HCT116 (cell line): ENCODE results near the gene PIM1. TPM values are rescaled to one million over a fixed set of nuclear protein-coding genes. Genes with fewer than 3 reads are reported as not detected.

Experiments used
- ATAC-seq: fragments of 200-7000 bp; cut with Tn5 transposase; 2 replicates; pipeline ENCODE4 v1.9.1; 2020; ENCODE audit warnings: mild to moderate bottlenecking, moderate library complexity
- BruUV-seq: library from RNA; stranded (reverse); fragments of 400-500 nt; replicated peaks from 2 replicates; lab custom pipeline; 2021; lab: Mats Ljungman, UMichigan
- CTCF ChIA-PET: fragments of 300-600 bp; sonication (Branson Sonifier 250); formaldehyde crosslinking; loops from one replicate; lab custom pipeline; 2021; ENCODE audit warnings: antibody characterized with exemption; lab: Charles Lee
- POLR2A ChIA-PET: fragments of 300-600, 350-600 bp; sonication (Branson Sonifier 250); formaldehyde crosslinking; loops from one replicate; lab custom pipeline; 2021; ENCODE audit warnings: antibody characterized with exemption; lab: Charles Lee
- RAD21 ChIA-PET, 2 experiments: fragments of 300-600 bp; sonication (Branson Sonifier 250); formaldehyde crosslinking; loops; one replicate each; lab custom pipeline; 2023; ENCODE audit warnings: low total read pairs in 2 of 2; ENCODE audit not compliant: uncharacterized antibody in 2 of 2, unreplicated experiment in 2 of 2, low non-redundant PET in 1 of 2; lab: Charles Lee
- DNase-seq: peaks from one replicate; pipeline ENCODE4 v3.0.0-alpha.2; 2010; ENCODE audit warnings: low read depth, low spot score
- H2AFZ ChIP-seq: fragments of 200-600 bp; shearing (Covaris generic), sonication (generic); 2 replicates; pipeline ENCODE4 v1.6.1; 2017; ENCODE audit warnings: low read depth, mixed run types, mixed read lengths, antibody characterized with exemption, low read length; ENCODE audit not compliant: poor library complexity, severe bottlenecking
- H3K27ac ChIP-seq: 2 replicates; pipeline ENCODE4 v1.5.1; 2012; ENCODE audit warnings: low read depth, low read length
- H3K27me3 ChIP-seq: fragments of 200-600 bp; sonication (generic); 2 replicates; pipeline ENCODE4 v1.6.1; 2016; ENCODE audit warnings: mixed run types, low read length, mixed read lengths; ENCODE audit not compliant: insufficient read depth
- H3K36me3 ChIP-seq, 2 experiments: fragments of 200-500 bp in 1 of 2; fragments of 200-600 bp in 1 of 2; sonication (Bioruptor generic) in 1 of 2; sonication (generic) in 1 of 2; 2 replicates each; pipeline versions ENCODE4 v1.5.1 to v1.6.1; 2014 to 2016; ENCODE audit warnings: low read length in 2 of 2, inconsistent platforms in 1 of 2, mixed read lengths in 1 of 2, mixed run types in 1 of 2; ENCODE audit not compliant: insufficient read depth in 2 of 2, control insufficient read depth in 1 of 2
- H3K4me1 ChIP-seq, 2 experiments: fragments of 200-600 bp in 1 of 2; sonication (generic) in 1 of 2; 2 replicates each; pipeline versions ENCODE4 v1.5.1 to v1.6.1; 2012 to 2017; ENCODE audit warnings: low read length in 2 of 2, inconsistent platforms in 1 of 2, mild to moderate bottlenecking in 1 of 2, mixed read lengths in 1 of 2, mixed run types in 1 of 2, moderate library complexity in 1 of 2; ENCODE audit not compliant: insufficient read depth in 2 of 2, control insufficient read depth in 1 of 2
- H3K4me2 ChIP-seq: fragments of 200-600 bp; sonication (generic); 2 replicates; pipeline ENCODE4 v1.6.1; 2017; ENCODE audit warnings: mixed run types, low read length, mixed read lengths
- H3K4me3 ChIP-seq, 2 experiments: fragments of 200-600 bp in 1 of 2; sonication (generic) in 1 of 2; replicated peaks in 1 of 2; 2 replicates each; pipeline ENCODE4 v1.5.1; 2011 to 2016; ENCODE audit warnings: low read length in 2 of 2, control low read depth in 1 of 2, low read depth in 1 of 2, mild to moderate bottlenecking in 1 of 2, mixed read lengths in 1 of 2, mixed run types in 1 of 2
- H3K79me2 ChIP-seq: fragments of 200-600 bp; sonication (generic); 2 replicates; pipeline ENCODE4 v1.6.1; 2017; ENCODE audit warnings: mild to moderate bottlenecking, mixed run types, low read length, moderate library complexity, mixed read lengths; ENCODE audit not compliant: insufficient read depth
- H3K9ac ChIP-seq: fragments of 200-600 bp; sonication (generic); 2 replicates; pipeline ENCODE4 v1.6.1; 2016; ENCODE audit warnings: low read length, mixed read lengths
- H3K9me2 ChIP-seq: fragments of 200-600 bp; sonication (generic), shearing (Covaris generic); 2 replicates; pipeline ENCODE4 v1.6.1; 2017; ENCODE audit warnings: mixed run types, mild to moderate bottlenecking, moderate library complexity; ENCODE audit not compliant: insufficient read depth
- H3K9me3 ChIP-seq, 2 experiments: fragments of 200-500 bp in 1 of 2; fragments of 200-600 bp in 1 of 2; sonication (Bioruptor generic) in 1 of 2; sonication (generic) in 1 of 2; 2 replicates each; pipeline ENCODE4 v1.6.1; 2014 to 2017; ENCODE audit warnings: low read length in 2 of 2, mixed read lengths in 2 of 2, inconsistent platforms in 1 of 2, low read depth in 1 of 2, mild to moderate bottlenecking in 1 of 2, mixed run types in 1 of 2, moderate library complexity in 1 of 2; ENCODE audit not compliant: control insufficient read depth in 1 of 2, insufficient read depth in 1 of 2
- H4K20me1 ChIP-seq: fragments of 200-600 bp; sonication (generic), shearing (Covaris generic); 2 replicates; pipeline ENCODE4 v1.6.1; 2017; ENCODE audit warnings: mixed run types, mild to moderate bottlenecking, moderate library complexity; ENCODE audit not compliant: insufficient read depth
- ATF3 ChIP-seq: IDR thresholded peaks from 2 replicates; pipeline ENCODE4 v1.6.1; 2012
- CEBPB ChIP-seq: IDR thresholded peaks from 2 replicates; pipeline ENCODE4 v1.6.1; 2012; ENCODE audit warnings: low read depth
- CTCF ChIP-seq, 3 experiments: fragments of 200-600 bp in 1 of 3; sonication (generic) in 1 of 3; IDR thresholded peaks in 2 of 3; conservative IDR thresholded peaks in 1 of 3; 2 replicates each; pipeline ENCODE4 v1.5.1; 2012 to 2017; ENCODE audit warnings: low read depth in 2 of 3, low read length in 2 of 3, antibody characterized with exemption in 1 of 3, borderline replicate concordance in 1 of 3, control low read depth in 1 of 3, mild to moderate bottlenecking in 1 of 3, mixed read lengths in 1 of 3, mixed run types in 1 of 3, moderate library complexity in 1 of 3; ENCODE audit not compliant: insufficient read depth in 1 of 3
- EGR1 ChIP-seq: IDR thresholded peaks from 2 replicates; pipeline ENCODE4 v1.6.1; 2012; ENCODE audit warnings: low read depth
- ELF1 ChIP-seq: IDR thresholded peaks from 2 replicates; pipeline ENCODE4 v1.6.1; 2012; ENCODE audit warnings: low read depth, borderline replicate concordance
- FOSL1 ChIP-seq: IDR thresholded peaks from 2 replicates; pipeline ENCODE4 v1.6.1; 2012; ENCODE audit warnings: low read depth
- POLR2A ChIP-seq: IDR thresholded peaks from 2 replicates; pipeline ENCODE4 v1.7.0; 2011; ENCODE audit warnings: borderline replicate concordance; ENCODE audit not compliant: insufficient read depth, insufficient read length; ENCODE audit errors: extremely low read depth
- POLR2AphosphoS5 ChIP-seq: IDR thresholded peaks from 2 replicates; pipeline ENCODE4 v1.6.1; 2011; ENCODE audit warnings: mild to moderate bottlenecking, low read depth, low read length, moderate library complexity
- RAD21 ChIP-seq: IDR thresholded peaks from 2 replicates; pipeline ENCODE4 v1.6.1; 2012; ENCODE audit warnings: low read depth, mild to moderate bottlenecking
- SP1 ChIP-seq: IDR thresholded peaks from 2 replicates; pipeline ENCODE4 v1.6.1; 2012; ENCODE audit warnings: low read depth
- ZBTB33 ChIP-seq: IDR thresholded peaks from 2 replicates; pipeline ENCODE4 v1.6.1; 2011; ENCODE audit warnings: mild to moderate bottlenecking, low read length, moderate library complexity; ENCODE audit not compliant: insufficient replicate concordance; ENCODE audit errors: extremely low read depth
- ZFX ChIP-seq: fragments of 450-650 bp; IDR thresholded peaks from 2 replicates; pipeline ENCODE4 v1.6.1; 2017
- ZNF274 ChIP-seq: fragments of 200-500 bp; sonication (Bioruptor generic); IDR thresholded peaks from 2 replicates; pipeline ENCODE4 v1.6.1; 2014; ENCODE audit warnings: mild to moderate bottlenecking, low read depth, low read length, inconsistent platforms
- intact Hi-C: fragments of 100-400 bp; cut with micrococcal nuclease; formaldehyde crosslinking; loops from 2 replicates; pipeline ENCODE4 v1.10.0; 2022
- total RNA-seq: library from RNA; stranded (reverse); gene quantifications from one replicate; pipeline ENCODE4 v1.2.1, GENCODE V29; 2021; ENCODE audit not compliant: unreplicated experiment

Gene PIM1
- total RNA-seq, 1 experiment from 2014 or later: 26.2 TPM

- H3K79me2 ChIP-seq: no peaks in the 10 kb centered on the region
- H3K4me1 ChIP-seq: peaks cover 13 to 36% of the 10 kb centered on the region in 2 experiments
- intact Hi-C loops: loop anchor here (1.0 to 10.0 kb wide), 3 partner anchors 35 to 442 kb away; no protein-coding TSS in a partner anchor
- H2AFZ ChIP-seq: peak overlapping the region; percentile 80
- ChIA-PET CTCF (interaction anchor here (1.8 to 14.5 kb wide), 4 partner anchors 156 to 441 kb away, joined by 5 to 331 read pairs (median 16); no protein-coding TSS in a partner anchor), RAD21 (no interaction called here), POLR2A (interaction anchor here (1.3 kb wide), 1 partner anchor 179 kb away, joined by 4 read pairs; no protein-coding TSS in a partner anchor)
- no peaks in the 10 kb centered on the region for H4K20me1 ChIP-seq
- no peaks in the 10 kb centered on the region for H3K9me3 ChIP-seq
- H3K36me3 ChIP-seq: no peaks in the 10 kb centered on the region
- H3K27me3 ChIP-seq: no peaks in the 10 kb centered on the region
- H3K9ac ChIP-seq: no peak overlapping the region
- no peak overlapping the region for H3K27ac ChIP-seq
- ATAC-seq (peak; percentile 94), DNase-seq (peak; percentile 77)
- no peak overlapping the region for H3K4me2 ChIP-seq
- TF ChIP-seq CEBPB: no peak
- peak; percentile 92 to 95 (median 94) for TF ChIP-seq CTCF (IDR thresholded peaks at IDR 0.05 in 2 of 3, conservative IDR thresholded peaks at IDR 0.05 in 1 of 3; ENCODE audit: borderline replicate concordance in 1 of 3, insufficient read depth in 1 of 3, low read depth in 2 of 3, low read length in 2 of 3)
- peak; percentile 77 for TF ChIP-seq RAD21
- no peak overlapping the region for H3K4me3 ChIP-seq
- H3K9me2 ChIP-seq: no peaks in the 10 kb centered on the region
- BruUV-seq: no TSS peak
These were observed 38.0 kb downstream of the PIM1 start for GRCh38 chr6:37207903-37208456.

GRCh38 chr6:37208793-37209192 lies 38.8 kb downstream of the PIM1 start:
- RAD21 ChIA-PET: interaction anchor here (1.0 to 1.8 kb wide), 3 partner anchors 187 to 191 kb away, joined by 3 to 16 read pairs (median 5); no protein-coding TSS in a partner anchor
- intact Hi-C loops: loop anchor here (1.0 to 10.0 kb wide), 3 partner anchors 36 to 442 kb away; no protein-coding TSS in a partner anchor

More at GRCh38 chr6:37208793-37209192, 38.8 kb downstream of the PIM1 start:
- H3K4me3 ChIP-seq: no peak overlapping the region
- no peaks in the 10 kb centered on the region for H3K36me3 ChIP-seq
- H3K4me1 ChIP-seq: peaks cover 11 to 28% of the 10 kb centered on the region in 2 experiments
- no peaks in the 10 kb centered on the region for H4K20me1 ChIP-seq
- ChIA-PET CTCF (interaction anchor here (1.8 to 14.5 kb wide), 4 partner anchors 157 to 442 kb away, joined by 5 to 331 read pairs (median 16); no protein-coding TSS in a partner anchor), POLR2A (interaction anchor here (1.0 to 1.3 kb wide), 2 partner anchors 180 to 189 kb away, joined by 3 to 4 read pairs; no protein-coding TSS in a partner anchor)
- H3K4me2 ChIP-seq: no peak overlapping the region
- no peak overlapping the region for H3K27ac ChIP-seq
- TF ChIP-seq EGR1: no peak
- TF ChIP-seq CEBPB: no peak
- no peak for TF ChIP-seq ZNF274
- TF ChIP-seq POLR2A: no peak
- TF ChIP-seq FOSL1: no peak
- no peak for TF ChIP-seq SP1
- TF ChIP-seq ATF3: no peak
- TF ChIP-seq ZFX: no peak
- no peak for TF ChIP-seq ZBTB33
- TF ChIP-seq ELF1: no peak
- TF ChIP-seq RAD21: no peak
- no peak for TF ChIP-seq POLR2AphosphoS5
- no peak overlapping the region for H3K9ac ChIP-seq
- no peaks in the 10 kb centered on the region for H3K9me2 ChIP-seq
- no TSS peak for BruUV-seq
- H3K9me3 ChIP-seq: no peaks in the 10 kb centered on the region
- H3K79me2 ChIP-seq: no peaks in the 10 kb centered on the region
- DNase-seq: no peak
- no peaks in the 10 kb centered on the region for H3K27me3 ChIP-seq
- no peak for ATAC-seq
- no peak overlapping the region for H2AFZ ChIP-seq
